D721Med (cell line): ENCODE measurements around the gene PTPRU.

Source experiments
- DNase-seq: peaks from one replicate; pipeline ENCODE4 v3.0.0; 2011; ENCODE audit warnings: low spot score; ENCODE audit not compliant: insufficient read length
- FAIRE-seq: peaks from 2 replicates; lab custom pipeline; 2011; peaks lifted over from hg19 to GRCh38; lab: Jason Lieb, UNC
- CTCF ChIP-seq: IDR thresholded peaks from 2 replicates; pipeline ENCODE4 v1.5.1; 2012; ENCODE audit warnings: mild to moderate bottlenecking, control low read depth; ENCODE audit not compliant: insufficient read depth; ENCODE audit errors: missing control alignments

PTPRU gene

GRCh38 chr1:29251164-29252124 is 15.1 kb downstream of the PTPRU start:
- no peak for DNase-seq

GRCh38 chr1:29253180-29253579 is 16.9 kb downstream of the PTPRU start:
- DNase-seq (no peak), FAIRE-seq (no peak)
- no peak for TF ChIP-seq CTCF

More at GRCh38 chr1:29251164-29252124, 15.1 kb downstream of the PTPRU start:
- FAIRE-seq = no peak
- no peak for TF ChIP-seq CTCF

- no peak for FAIRE-seq
- no peak for DNase-seq
- TF ChIP-seq CTCF = no peak
Observed at GRCh38 chr1:29254346-29254745, 18.0 kb downstream of the PTPRU start.

- FAIRE-seq (no peak), DNase-seq (no peak)
- TF ChIP-seq CTCF = no peak
Observed at GRCh38 chr1:29255134-29255666, 18.9 kb downstream of the PTPRU start.

- no peak for TF ChIP-seq CTCF
- no peak for DNase-seq
- FAIRE-seq = no peak
Observed at GRCh38 chr1:29256394-29256793, 20.1 kb downstream of the PTPRU start.

- TF ChIP-seq CTCF = no peak
- DNase-seq = peak; percentile 82
- no peak for FAIRE-seq
Observed at GRCh38 chr1:29256979-29257804, 20.9 kb downstream of the PTPRU start.
